ENCODE measurements around the gene GABRG3. TPM values are rescaled to one million over a fixed set of nuclear protein-coding genes. Genes with fewer than 3 reads are reported as not detected.

Gene GABRG3
- total RNA-seq, 1 experiment from 2014 or later, result 0.15 TPM

DNA sequence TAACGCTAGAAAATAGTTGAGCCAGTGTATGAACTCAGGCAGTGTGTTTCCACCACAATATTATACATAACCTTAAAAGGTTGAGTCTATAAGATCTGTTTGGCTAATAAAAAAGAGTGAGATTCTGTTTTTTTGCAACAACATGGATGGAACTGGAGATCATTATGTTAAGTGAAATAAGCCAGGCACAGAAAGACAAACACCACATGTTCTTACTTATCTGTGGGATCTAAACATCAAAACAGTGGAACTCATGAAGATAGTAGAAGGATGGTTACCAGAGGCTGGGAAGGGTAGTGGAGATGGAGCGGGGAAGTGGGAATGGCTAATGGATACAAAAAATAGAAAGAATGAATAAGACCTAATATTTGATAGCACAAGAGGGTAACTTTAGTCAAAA, 150.7 kb downstream of the GABRG3 start:
- H4K20me1 ChIP-seq (ENCODE audit: control insufficient read depth, insufficient read depth, insufficient read length), result no peaks in the 10 kb centered on the region
- H3K27me3 ChIP-seq (ENCODE audit: insufficient read depth, low read length), result no peaks in the 10 kb centered on the region
- H3K4me2 ChIP-seq (ENCODE audit: insufficient read depth, insufficient read length, low read length), result no peak overlapping the region
- H4K8ac ChIP-seq (replicated peaks; ENCODE audit: insufficient read length, low read depth, low read length), result no peak overlapping the region
- H3K23ac ChIP-seq (ENCODE audit: insufficient read length, low read depth, low read length), result no peak overlapping the region
- H4K5ac ChIP-seq (ENCODE audit: insufficient read length, low read depth, low read length), result no peak overlapping the region
- H3K9me3 Mint-ChIP-seq, result peaks cover 1 to 4% of the 10 kb centered on the region in 2 experiments; a peak in 3 of 5 replicates
- peaks cover 0 to 2% (median 1%) of the 10 kb centered on the region in 3 experiments; a peak in 4 of 7 replicates for H3K36me3 Mint-ChIP-seq (ENCODE audit: insufficient read depth in 1 of 3, low read depth in 3 of 3)
- no peaks in the 10 kb centered on the region for H3K4me1 ChIP-seq (ENCODE audit: insufficient read depth, low read length)
- no peaks in the 10 kb centered on the region for H3K27me3 Mint-ChIP-seq (ENCODE audit: low read depth)
- H3K4me1 Mint-ChIP-seq, result peaks cover 7 to 8% of the 10 kb centered on the region in 2 experiments
- H3K79me2 ChIP-seq (ENCODE audit: insufficient read depth, low read length), result no peaks in the 10 kb centered on the region
- no CpG with 5 or more reads among the region's 2 CpGs for WGBS (ENCODE audit: extremely low coverage, insufficient read length, low lambda C conversion rate)
- no peak overlapping the region for H3K56ac ChIP-seq (ENCODE audit: insufficient read length, low read depth, low read length)
- H3K4me3 Mint-ChIP-seq, result no peak overlapping the region
- H3K18ac ChIP-seq (ENCODE audit: insufficient read length, low read depth, low read length), result no peak overlapping the region
- H3K27ac Mint-ChIP-seq, result no peak overlapping the region
- no peak overlapping the region for H3T11ph ChIP-seq (ENCODE audit: low read length)
- TF ChIP-seq, protein P1, sequence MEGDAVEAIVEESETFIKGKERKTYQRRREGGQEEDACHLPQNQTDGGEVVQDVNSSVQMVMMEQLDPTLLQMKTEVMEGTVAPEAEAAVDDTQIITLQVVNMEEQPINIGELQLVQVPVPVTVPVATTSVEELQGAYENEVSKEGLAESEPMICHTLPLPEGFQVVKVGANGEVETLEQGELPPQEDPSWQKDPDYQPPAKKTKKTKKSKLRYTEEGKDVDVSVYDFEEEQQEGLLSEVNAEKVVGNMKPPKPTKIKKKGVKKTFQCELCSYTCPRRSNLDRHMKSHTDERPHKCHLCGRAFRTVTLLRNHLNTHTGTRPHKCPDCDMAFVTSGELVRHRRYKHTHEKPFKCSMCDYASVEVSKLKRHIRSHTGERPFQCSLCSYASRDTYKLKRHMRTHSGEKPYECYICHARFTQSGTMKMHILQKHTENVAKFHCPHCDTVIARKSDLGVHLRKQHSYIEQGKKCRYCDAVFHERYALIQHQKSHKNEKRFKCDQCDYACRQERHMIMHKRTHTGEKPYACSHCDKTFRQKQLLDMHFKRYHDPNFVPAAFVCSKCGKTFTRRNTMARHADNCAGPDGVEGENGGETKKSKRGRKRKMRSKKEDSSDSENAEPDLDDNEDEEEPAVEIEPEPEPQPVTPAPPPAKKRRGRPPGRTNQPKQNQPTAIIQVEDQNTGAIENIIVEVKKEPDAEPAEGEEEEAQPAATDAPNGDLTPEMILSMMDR (conservative IDR thresholded peaks at IDR 0.05), result no peak
- H3K9ac ChIP-seq (ENCODE audit: extremely low read depth, insufficient read length, low read length), result no peak overlapping the region
- no peak overlapping the region for H2BK15ac ChIP-seq (ENCODE audit: low read depth, low read length)
- H3K79me1 ChIP-seq (ENCODE audit: insufficient read depth, low read depth, low read length, poor library complexity, severe bottlenecking), result no peaks in the 10 kb centered on the region
- H3K9me3 ChIP-seq (ENCODE audit: control insufficient read depth, low read depth, low read length), result no peaks in the 10 kb centered on the region
- no peak overlapping the region for H2AFZ ChIP-seq (ENCODE audit: low read length)
- no peak overlapping the region for H3K27ac ChIP-seq (ENCODE audit: insufficient read length, low read depth, low read length)
- H4K91ac ChIP-seq (ENCODE audit: insufficient read length, low read depth, low read length), result no peak overlapping the region
- H3K4ac ChIP-seq (ENCODE audit: low read depth, low read length), result no peak overlapping the region
- H2BK5ac ChIP-seq (ENCODE audit: insufficient read length, low read length), result no peak overlapping the region
- no peak overlapping the region for H3K14ac ChIP-seq (ENCODE audit: insufficient read depth, low read length)
- H2BK20ac ChIP-seq (ENCODE audit: low read depth, low read length, poor library complexity, severe bottlenecking), result no peak overlapping the region
- H2BK12ac ChIP-seq (ENCODE audit: insufficient read length, low read depth, low read length), result no peak overlapping the region
- H2BK120ac ChIP-seq (ENCODE audit: low read depth, low read length, poor library complexity, severe bottlenecking), result no peak overlapping the region
- no peak overlapping the region for H2AK5ac ChIP-seq (ENCODE audit: insufficient read length, low read length)
- no peaks in the 10 kb centered on the region for H3K23me2 ChIP-seq (ENCODE audit: insufficient read length, low read depth, low read length, poor library complexity, severe bottlenecking)
- no peak for DNase-seq
